ENCODE data around the gene HNRNPU.
"Not testable (repeated sequence)": the region's sequence is repeated elsewhere in the genome, so short reads cannot be mapped to it uniquely, and the experiment has no call there.

HNRNPU gene

DNA sequence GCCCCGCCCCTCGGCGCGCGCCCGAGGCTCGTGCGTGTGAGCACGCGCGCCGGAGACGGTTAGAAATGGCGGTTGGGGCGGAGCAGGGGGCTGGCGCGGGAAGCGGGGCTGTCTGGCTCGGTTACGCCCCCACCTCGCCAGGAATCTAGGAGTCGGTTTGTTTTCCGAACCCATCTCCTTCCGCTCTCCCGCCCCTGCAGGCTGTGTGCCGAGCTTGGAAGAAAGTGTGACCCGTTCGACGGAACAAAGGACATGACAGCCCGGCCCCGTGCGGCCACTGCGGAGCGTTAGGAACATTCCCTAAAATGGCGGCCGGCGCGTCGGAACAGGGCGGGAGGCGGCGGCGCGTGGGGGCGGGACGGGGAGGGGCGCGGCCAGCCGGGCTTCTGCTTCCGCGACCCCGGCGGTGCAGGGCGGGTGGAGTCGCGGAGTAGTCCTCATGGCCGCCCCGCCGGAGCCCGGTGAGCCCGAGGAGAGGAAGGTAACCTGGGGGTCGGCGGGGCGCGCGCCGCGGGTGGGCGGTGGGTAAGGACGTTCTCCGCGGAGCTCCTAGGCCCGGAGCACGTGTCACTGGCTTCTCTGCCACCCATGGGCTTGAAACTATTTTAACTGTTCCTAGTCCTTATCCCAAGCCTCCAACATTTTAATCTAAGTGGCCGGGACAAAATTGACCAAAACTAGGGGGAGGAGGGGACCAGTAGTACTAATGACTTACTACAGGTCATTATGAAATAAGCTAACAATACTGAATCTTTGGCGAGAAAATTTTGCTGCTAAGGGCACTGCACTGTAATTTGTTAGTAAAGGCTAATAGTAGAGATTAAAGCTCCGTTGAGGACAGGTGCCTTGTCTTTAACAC lies 28.8 kb downstream of the HNRNPU start, which contains the start of gene COX20:
TSS of gene COX20 (plus strand) at position 383 of the 859 bp plus-strand sequence. CDS start at position 440, 57 bp downstream.
- peak; percentile 90 for DNase-seq (ENCODE audit: low read depth)
- TF ChIP-seq, protein P1, sequence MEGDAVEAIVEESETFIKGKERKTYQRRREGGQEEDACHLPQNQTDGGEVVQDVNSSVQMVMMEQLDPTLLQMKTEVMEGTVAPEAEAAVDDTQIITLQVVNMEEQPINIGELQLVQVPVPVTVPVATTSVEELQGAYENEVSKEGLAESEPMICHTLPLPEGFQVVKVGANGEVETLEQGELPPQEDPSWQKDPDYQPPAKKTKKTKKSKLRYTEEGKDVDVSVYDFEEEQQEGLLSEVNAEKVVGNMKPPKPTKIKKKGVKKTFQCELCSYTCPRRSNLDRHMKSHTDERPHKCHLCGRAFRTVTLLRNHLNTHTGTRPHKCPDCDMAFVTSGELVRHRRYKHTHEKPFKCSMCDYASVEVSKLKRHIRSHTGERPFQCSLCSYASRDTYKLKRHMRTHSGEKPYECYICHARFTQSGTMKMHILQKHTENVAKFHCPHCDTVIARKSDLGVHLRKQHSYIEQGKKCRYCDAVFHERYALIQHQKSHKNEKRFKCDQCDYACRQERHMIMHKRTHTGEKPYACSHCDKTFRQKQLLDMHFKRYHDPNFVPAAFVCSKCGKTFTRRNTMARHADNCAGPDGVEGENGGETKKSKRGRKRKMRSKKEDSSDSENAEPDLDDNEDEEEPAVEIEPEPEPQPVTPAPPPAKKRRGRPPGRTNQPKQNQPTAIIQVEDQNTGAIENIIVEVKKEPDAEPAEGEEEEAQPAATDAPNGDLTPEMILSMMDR (conservative IDR thresholded peaks at IDR 0.05; ENCODE audit: control insufficient read depth, insufficient read depth, low read depth, low read length) = no peak
- peak within 1 kb of the TSS; percentile 66 for H3K4me3 ChIP-seq (ENCODE audit: control insufficient read depth, low read depth, low read length)

DNA sequence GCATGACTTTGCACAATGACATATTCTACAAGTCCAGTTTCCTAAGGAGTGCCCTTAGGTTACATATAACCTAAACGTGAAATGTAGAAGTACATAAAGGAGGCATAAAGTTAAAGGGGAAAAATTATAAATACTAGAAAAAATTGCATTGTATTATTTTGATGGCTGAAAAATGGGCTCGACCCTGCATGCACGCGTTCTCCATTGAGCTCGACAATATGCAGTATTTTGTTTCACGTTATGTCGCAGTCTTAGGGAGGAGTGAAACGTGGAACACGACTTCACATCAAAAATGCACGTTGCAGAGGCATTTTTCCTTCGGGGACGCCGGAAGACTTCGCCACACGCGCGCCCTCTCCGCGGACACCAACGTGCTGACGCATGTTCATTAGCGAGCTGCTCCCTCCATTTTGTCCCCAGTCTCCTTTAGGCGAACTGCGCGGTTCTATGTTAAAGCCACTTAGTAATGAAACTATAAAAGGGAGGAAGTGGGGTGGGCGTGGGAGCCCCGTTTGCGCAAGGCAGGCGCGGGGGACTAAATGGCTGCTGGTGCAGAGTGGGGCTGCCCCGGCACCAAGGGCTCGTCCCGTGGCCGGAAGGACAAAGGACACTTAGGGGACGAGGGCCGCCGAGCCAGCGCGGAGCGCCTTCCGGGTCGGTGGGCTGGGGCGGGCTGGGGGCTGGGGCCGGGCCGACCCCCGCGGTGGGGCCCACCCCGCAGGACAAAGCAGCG lies 29.6 kb downstream of the HNRNPU start:
- peak overlapping the region; percentile 53 for H3K4me3 ChIP-seq (ENCODE audit: control insufficient read depth, low read depth, low read length)
- TF ChIP-seq, protein P1 (conservative IDR thresholded peaks at IDR 0.05; ENCODE audit: control insufficient read depth, insufficient read depth, low read depth, low read length) = no peak
- DNase-seq (ENCODE audit: low read depth) = peak; percentile 93

DNA sequence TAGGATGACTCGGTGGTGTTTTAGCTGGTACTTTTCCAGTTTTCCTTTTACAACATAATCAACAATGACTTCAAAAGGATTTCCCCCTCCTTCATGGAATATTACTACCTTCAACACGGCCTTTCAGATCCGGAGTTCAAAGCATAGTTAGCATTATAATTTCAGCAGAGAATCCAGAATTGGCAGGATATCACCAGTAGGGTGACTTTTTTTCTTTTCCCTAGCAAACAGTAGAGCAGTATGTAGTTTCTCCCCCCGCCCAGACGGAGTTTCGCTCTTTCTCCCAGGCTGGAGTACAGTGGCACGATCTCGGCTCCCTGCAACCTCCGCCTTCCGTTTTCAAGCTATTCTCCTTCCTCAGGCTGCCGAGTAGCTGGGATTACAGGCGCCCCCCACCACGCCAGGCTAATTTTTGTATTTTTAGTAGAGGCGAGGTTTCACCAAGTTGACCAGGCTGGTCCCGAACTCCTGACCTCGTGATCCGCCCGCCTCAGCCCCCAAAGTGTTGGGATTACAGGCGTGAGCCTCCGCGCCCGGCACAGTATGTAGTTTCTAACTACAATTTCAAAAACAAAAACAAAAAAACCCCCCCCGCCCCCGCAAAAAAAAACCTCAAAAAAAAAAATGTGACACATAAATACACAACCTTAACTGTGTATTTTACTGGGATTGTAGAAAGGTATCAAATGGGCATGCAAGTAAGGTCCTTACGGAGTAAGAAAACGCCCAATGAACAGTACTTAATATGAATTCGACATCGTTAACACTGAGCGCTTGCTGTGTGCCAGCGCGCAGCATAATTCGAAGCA lies 30.4 kb downstream of the HNRNPU start:
- TF ChIP-seq, protein P1 (conservative IDR thresholded peaks at IDR 0.05; ENCODE audit: control insufficient read depth, insufficient read depth, low read depth, low read length) = peak; percentile 25
- peak overlapping the region; percentile 53 for H3K4me3 ChIP-seq (ENCODE audit: control insufficient read depth, low read depth, low read length)
- peak; percentile 72 for DNase-seq (ENCODE audit: low read depth)

DNA sequence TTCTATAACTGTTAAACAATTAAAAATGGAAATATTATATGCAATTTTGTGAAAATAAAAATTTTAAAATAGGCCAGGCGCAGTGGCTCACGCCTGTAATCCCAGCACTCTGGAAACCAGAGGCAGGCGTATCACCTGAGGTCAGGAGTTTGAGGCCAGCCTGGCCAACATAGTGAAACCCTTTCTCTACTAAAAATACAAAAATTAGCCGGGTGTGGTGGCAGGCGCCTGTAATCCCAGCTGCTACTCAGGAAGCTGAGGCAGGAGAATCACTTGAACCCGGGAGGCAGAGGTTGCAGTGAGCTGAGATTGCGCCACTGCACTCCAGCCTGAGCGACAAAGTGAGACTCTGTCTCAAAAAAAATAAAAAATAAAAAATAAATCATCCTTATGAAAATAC lies 31.1 kb downstream of the HNRNPU start:
- H3K4me3 ChIP-seq (ENCODE audit: control insufficient read depth, low read depth, low read length) = peak overlapping the region; percentile 53
- not testable (repeated sequence) for DNase-seq (ENCODE audit: low read depth)

DNA sequence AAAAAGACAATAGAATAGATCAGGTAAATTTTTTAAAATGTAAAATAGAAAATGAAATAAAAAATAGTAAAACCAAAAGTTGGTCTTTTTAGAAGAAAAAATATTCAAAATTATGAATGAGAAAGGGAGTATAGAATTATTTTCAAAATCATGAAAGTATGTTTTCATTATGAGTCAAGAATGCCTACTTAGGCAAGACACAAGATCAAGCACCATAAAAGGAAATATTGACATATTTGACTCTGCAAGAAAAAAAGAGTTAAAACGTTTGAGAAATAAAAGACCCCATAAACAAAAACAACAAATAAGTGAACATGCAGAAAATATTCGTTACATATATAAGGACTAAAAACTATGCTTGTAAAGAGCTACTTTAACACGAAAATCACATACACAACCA lies 33.7 kb downstream of the HNRNPU start:
- DNase-seq (ENCODE audit: low read depth) = no peak
- H3K4me3 ChIP-seq (ENCODE audit: control insufficient read depth, low read depth, low read length) = no peak overlapping the region

DNA sequence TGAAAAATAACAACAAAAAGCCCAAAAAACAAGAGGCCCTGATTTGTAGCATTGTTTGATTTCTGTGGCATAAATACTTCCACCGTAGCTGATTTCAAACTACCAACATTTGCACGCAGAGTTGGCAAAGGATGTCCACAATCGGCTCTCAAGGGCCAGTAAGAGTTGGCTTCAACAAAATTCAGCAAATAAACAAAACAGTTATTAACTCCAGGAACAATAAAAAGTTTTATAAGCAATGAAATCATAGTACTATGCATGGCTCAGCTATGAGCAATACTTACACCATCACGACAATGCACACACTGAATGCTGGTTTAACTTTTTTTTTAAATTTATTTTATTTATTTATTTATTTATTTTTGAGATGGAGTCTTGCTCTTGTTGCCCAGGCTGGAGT lies 37.6 kb downstream of the HNRNPU start:
- no peak overlapping the region for H3K4me3 ChIP-seq (ENCODE audit: control insufficient read depth, low read depth, low read length)
- DNase-seq (ENCODE audit: low read depth) = no peak
- TF ChIP-seq, protein P1 (conservative IDR thresholded peaks at IDR 0.05; ENCODE audit: control insufficient read depth, insufficient read depth, low read depth, low read length) = no peak

More for the DNA sequence above, 33.7 kb downstream of the HNRNPU start:
- TF ChIP-seq, protein P1 (conservative IDR thresholded peaks at IDR 0.05; ENCODE audit: control insufficient read depth, insufficient read depth, low read depth, low read length) = no peak
